Tibial nerve (tissue), 4 donors: Measurements from ENCODE around the gene INPP5E.

Experiments used
- EP300 ChIP-seq, 2 donors: sonication (generic); formaldehyde crosslinking; IDR thresholded peaks; one replicate each; pipeline ENCODE4 v1.6.1; 2017; ENCODE audit warnings: antibody characterized with exemption in 2 of 2, mild to moderate bottlenecking in 1 of 2
- POLR2A ChIP-seq, 2 donors: fragments of 450-650 bp; IDR thresholded peaks; one replicate each; pipeline ENCODE4 v1.6.1; 2017; ENCODE audit warnings: antibody characterized with exemption in 2 of 2, mild to moderate bottlenecking in 2 of 2, moderate library complexity in 2 of 2
- TF ChIP-seq, protein P1 (sequence below), 5 experiments: fragments of 200-600 bp in 3 of 5; fragments of 450-650 bp in 2 of 5; sonication (generic) in 3 of 5; IDR thresholded peaks; one replicate each; pipeline ENCODE4 v1.5.1; 2016 to 2019; ENCODE audit warnings: antibody characterized with exemption in 5 of 5, mild to moderate bottlenecking in 3 of 5, moderate library complexity in 2 of 5

DNA sequence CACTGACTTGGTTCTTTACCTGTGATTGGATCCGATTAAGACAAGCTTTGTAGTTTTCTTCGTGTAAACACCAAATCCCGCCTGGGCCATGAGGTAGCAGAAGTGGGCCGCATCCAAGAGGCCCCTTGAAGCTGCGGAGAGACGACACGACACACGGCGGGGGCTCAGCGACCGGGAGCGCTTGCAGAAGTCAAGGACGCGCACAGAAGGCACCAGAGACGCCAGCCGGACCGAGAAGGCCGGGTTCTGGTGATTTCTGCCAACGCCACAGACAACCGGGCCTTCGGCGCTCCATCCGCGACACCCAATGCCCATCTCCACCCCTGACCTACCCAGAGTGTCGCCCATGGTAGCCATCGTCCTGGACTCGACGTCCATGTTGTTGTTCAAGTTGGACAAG is 19.8 kb upstream of the INPP5E start:
- TF ChIP-seq, protein P1, sequence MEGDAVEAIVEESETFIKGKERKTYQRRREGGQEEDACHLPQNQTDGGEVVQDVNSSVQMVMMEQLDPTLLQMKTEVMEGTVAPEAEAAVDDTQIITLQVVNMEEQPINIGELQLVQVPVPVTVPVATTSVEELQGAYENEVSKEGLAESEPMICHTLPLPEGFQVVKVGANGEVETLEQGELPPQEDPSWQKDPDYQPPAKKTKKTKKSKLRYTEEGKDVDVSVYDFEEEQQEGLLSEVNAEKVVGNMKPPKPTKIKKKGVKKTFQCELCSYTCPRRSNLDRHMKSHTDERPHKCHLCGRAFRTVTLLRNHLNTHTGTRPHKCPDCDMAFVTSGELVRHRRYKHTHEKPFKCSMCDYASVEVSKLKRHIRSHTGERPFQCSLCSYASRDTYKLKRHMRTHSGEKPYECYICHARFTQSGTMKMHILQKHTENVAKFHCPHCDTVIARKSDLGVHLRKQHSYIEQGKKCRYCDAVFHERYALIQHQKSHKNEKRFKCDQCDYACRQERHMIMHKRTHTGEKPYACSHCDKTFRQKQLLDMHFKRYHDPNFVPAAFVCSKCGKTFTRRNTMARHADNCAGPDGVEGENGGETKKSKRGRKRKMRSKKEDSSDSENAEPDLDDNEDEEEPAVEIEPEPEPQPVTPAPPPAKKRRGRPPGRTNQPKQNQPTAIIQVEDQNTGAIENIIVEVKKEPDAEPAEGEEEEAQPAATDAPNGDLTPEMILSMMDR (IDR thresholded peaks at IDR 0.05), result no peak
- no peak for TF ChIP-seq POLR2A (IDR thresholded peaks at IDR 0.05)
- TF ChIP-seq EP300 (IDR thresholded peaks at IDR 0.05), result no peak
